ENCODE results near the gene IMMP1L.

GRCh38 chr11:31417357-31417756, 92.1 kb downstream of the IMMP1L start:
- no peak for TF ChIP-seq CTCF (IDR thresholded peaks at IDR 0.05; ENCODE audit: low read length)
- no peak for TF ChIP-seq EZH2 (optimal IDR thresholded peaks at IDR 0.05; ENCODE audit: low read depth, low read length)
- no peak for TF ChIP-seq EZH2phosphoT487 (IDR thresholded peaks at IDR 0.05; ENCODE audit: low read length)
